IMR-90 (cell line): Measurements from ENCODE around the gene SPPL3. TPM values are rescaled to one million over a fixed set of nuclear protein-coding genes. Genes with fewer than 3 reads are reported as not detected.

Experiments used
- ATAC-seq: fragments of 200-7000 bp; cut with Tn5 transposase; 2 replicates; pipeline ENCODE4 v1.9.1; 2020; ENCODE audit warnings: low read depth, mild to moderate bottlenecking, moderate library complexity
- BruUV-seq: library from RNA; stranded (reverse); fragments of 400-500 nt; replicated peaks from 2 replicates; lab custom pipeline; 2021; lab: Mats Ljungman, UMichigan
- CTCF ChIA-PET: fragments of 300-600 bp; formaldehyde crosslinking; extraction: SDS; loops from one replicate; lab custom pipeline; 2021; ENCODE audit warnings: antibody characterized with exemption; lab: Yijun Ruan, JAX
- POLR2A ChIA-PET: fragments of 300-600 bp; sonication (Branson Sonifier 250); formaldehyde crosslinking; loops from one replicate; lab custom pipeline; 2022; ENCODE audit warnings: antibody characterized with exemption; ENCODE audit not compliant: unreplicated experiment; lab: Charles Lee
- DNase-seq: peaks from one replicate; pipeline ENCODE4 v3.0.0; 2013
- H2AFZ ChIP-seq: replicated peaks from 2 replicates; pipeline ENCODE3; 2013; ENCODE audit warnings: low read length, mild to moderate bottlenecking; ENCODE audit not compliant: poor library complexity
- H2AK5ac ChIP-seq: 2 replicates; pipeline ENCODE4 v1.6.1; 2013; ENCODE audit warnings: low read depth, low read length, inconsistent platforms
- H2AK9ac ChIP-seq: replicated peaks from 2 replicates; pipeline ENCODE3; 2013; ENCODE audit warnings: mild to moderate bottlenecking, low read depth, low read length, moderate library complexity; ENCODE audit not compliant: poor library complexity
- H2BK120ac ChIP-seq: 2 replicates; pipeline ENCODE4 v1.6.1; 2013; ENCODE audit warnings: low read depth, low read length, inconsistent platforms
- H2BK15ac ChIP-seq: 3 replicates; pipeline ENCODE4 v1.6.1; 2013; ENCODE audit warnings: low read depth, low read length, inconsistent platforms
- H2BK20ac ChIP-seq: 2 replicates; pipeline ENCODE4 v1.6.1; 2013; ENCODE audit warnings: low read depth, mild to moderate bottlenecking, inconsistent platforms, low read length, moderate library complexity
- H2BK5ac ChIP-seq: 2 replicates; pipeline ENCODE4 v1.6.1; 2013; ENCODE audit warnings: mild to moderate bottlenecking, low read depth, low read length, inconsistent platforms; ENCODE audit not compliant: poor library complexity, severe bottlenecking
- H3K14ac ChIP-seq: replicated peaks from 2 replicates; pipeline ENCODE4 v1.6.1; 2013; ENCODE audit warnings: low read depth, low read length, inconsistent platforms
- H3K18ac ChIP-seq: 2 replicates; pipeline ENCODE4 v1.6.1; 2013; ENCODE audit warnings: low read depth, low read length, control low read depth
- H3K23ac ChIP-seq: 2 replicates; pipeline ENCODE4 v1.6.1; 2013; ENCODE audit warnings: low read depth, low read length, inconsistent platforms
- H3K27ac ChIP-seq: 2 replicates; pipeline ENCODE4 v1.5.1; 2013; ENCODE audit warnings: mild to moderate bottlenecking, control low read depth, low read length; ENCODE audit not compliant: insufficient read depth
- H3K27me3 ChIP-seq: 2 replicates; pipeline ENCODE4 v1.6.1; 2013; ENCODE audit warnings: low read length; ENCODE audit not compliant: control insufficient read depth, insufficient read depth
- H3K36me3 ChIP-seq: 2 replicates; pipeline ENCODE4 v1.6.1; 2013; ENCODE audit warnings: low read length, mixed read lengths; ENCODE audit not compliant: control insufficient read depth, insufficient read depth
- H3K4ac ChIP-seq: 2 replicates; pipeline ENCODE4 v1.6.1; 2013; ENCODE audit warnings: low read depth, low read length, inconsistent platforms
- H3K4me1 ChIP-seq: 2 replicates; pipeline ENCODE4 v1.6.1; 2013; ENCODE audit warnings: low read length, mixed read lengths; ENCODE audit not compliant: control insufficient read depth, insufficient read depth
- H3K4me2 ChIP-seq: 2 replicates; pipeline ENCODE4 v1.6.1; 2013; ENCODE audit warnings: low read depth, mild to moderate bottlenecking, control low read depth, low read length, moderate library complexity
- H3K4me3 ChIP-seq: 2 replicates; pipeline ENCODE4 v1.5.1; 2013; ENCODE audit warnings: low read depth, mild to moderate bottlenecking, control low read depth, low read length, moderate library complexity; ENCODE audit not compliant: insufficient read depth
- H3K56ac ChIP-seq: 2 replicates; pipeline ENCODE4 v1.6.1; 2013; ENCODE audit warnings: low read length, inconsistent platforms; ENCODE audit not compliant: insufficient read depth; ENCODE audit errors: extremely low read depth
- H3K79me1 ChIP-seq, 2 experiments: 2 replicates each; pipeline ENCODE4 v1.6.1; 2013; ENCODE audit warnings: low read length in 2 of 2, inconsistent platforms in 1 of 2, low read depth in 1 of 2
- H3K9ac ChIP-seq: 2 replicates; pipeline ENCODE4 v1.6.1; 2013; ENCODE audit warnings: low read depth, low read length, control low read depth
- H3K9me1 ChIP-seq: 2 replicates; pipeline ENCODE4 v1.6.1; 2013; ENCODE audit warnings: low read length, inconsistent platforms; ENCODE audit not compliant: insufficient read depth
- H3K9me3 ChIP-seq: 2 replicates; pipeline ENCODE4 v1.6.1; 2013; ENCODE audit warnings: low read length; ENCODE audit not compliant: control insufficient read depth, insufficient read depth
- H4K20me1 ChIP-seq: 2 replicates; pipeline ENCODE4 v1.6.1; 2013; ENCODE audit warnings: low read length, inconsistent platforms; ENCODE audit not compliant: insufficient read depth
- H4K5ac ChIP-seq: 2 replicates; pipeline ENCODE4 v1.6.1; 2013; ENCODE audit warnings: mild to moderate bottlenecking, low read depth, low read length, control low read depth
- H4K8ac ChIP-seq, 2 experiments: 2 replicates each; pipeline ENCODE4 v1.6.1; 2013; ENCODE audit warnings: low read depth in 2 of 2, low read length in 2 of 2, control low read depth in 1 of 2, inconsistent platforms in 1 of 2
- H4K91ac ChIP-seq: 2 replicates; pipeline ENCODE4 v1.6.1; 2013; ENCODE audit warnings: low read depth, low read length, inconsistent platforms; ENCODE audit not compliant: insufficient read depth
- BHLHE40 ChIP-seq: fragments of 150-350 bp; IDR thresholded peaks from 2 replicates; pipeline ENCODE4 v1.6.1; 2016; ENCODE audit warnings: mild to moderate bottlenecking, low read depth, low read length
- CEBPB ChIP-seq: IDR thresholded peaks from 2 replicates; pipeline ENCODE4 v1.6.1; 2012; ENCODE audit warnings: low read depth, low read length, improper control_type of control experiment
- CHD1 ChIP-seq: IDR thresholded peaks from 2 replicates; pipeline ENCODE4 v1.6.1; 2012; ENCODE audit warnings: low read depth, low read length, improper control_type of control experiment
- CTCF ChIP-seq: conservative IDR thresholded peaks from 2 replicates; pipeline ENCODE4 v1.5.1; 2012; ENCODE audit warnings: mild to moderate bottlenecking, low read depth, low read length, improper control_type of control experiment
- ELK1 ChIP-seq: fragments of 150-350 bp; IDR thresholded peaks from 2 replicates; pipeline ENCODE4 v1.6.1; 2016; ENCODE audit warnings: low read depth, mild to moderate bottlenecking, low read length, moderate library complexity, borderline replicate concordance
- FOS ChIP-seq: fragments of 150-350 bp; IDR thresholded peaks from 2 replicates; pipeline ENCODE4 v1.6.1; 2016; ENCODE audit warnings: low read depth, low read length
- MAFK ChIP-seq: IDR thresholded peaks from 2 replicates; pipeline ENCODE4 v1.6.1; 2012; ENCODE audit warnings: low read depth, low read length, improper control_type of control experiment
- MAZ ChIP-seq: IDR thresholded peaks from 2 replicates; pipeline ENCODE4 v1.6.1; 2012; ENCODE audit warnings: low read depth, mild to moderate bottlenecking, low read length, improper control_type of control experiment, moderate library complexity, borderline replicate concordance
- MXI1 ChIP-seq: IDR thresholded peaks from 2 replicates; pipeline ENCODE4 v1.6.1; 2012; ENCODE audit warnings: low read depth, mild to moderate bottlenecking, low read length, moderate library complexity, borderline replicate concordance
- NFE2L2 ChIP-seq: fragments of 150-350 bp; IDR thresholded peaks from 2 replicates; pipeline ENCODE4 v1.6.1; 2016; ENCODE audit warnings: low read depth, mild to moderate bottlenecking, low read length
- POLR2A ChIP-seq: IDR thresholded peaks from 2 replicates; pipeline ENCODE4 v1.6.1; 2012; ENCODE audit warnings: mild to moderate bottlenecking, low read depth, low read length
- RAD21 ChIP-seq: IDR thresholded peaks from 2 replicates; pipeline ENCODE4 v1.6.1; 2012; ENCODE audit warnings: low read length, improper control_type of control experiment
- RCOR1 ChIP-seq: IDR thresholded peaks from 2 replicates; pipeline ENCODE4 v1.6.1; 2012; ENCODE audit warnings: mild to moderate bottlenecking, low read length, improper control_type of control experiment; ENCODE audit not compliant: insufficient replicate concordance
- RFX5 ChIP-seq: IDR thresholded peaks from 2 replicates; pipeline ENCODE4 v1.8.0; 2012; ENCODE audit warnings: low read depth, mild to moderate bottlenecking, low read length, moderate library complexity
- SMC3 ChIP-seq: fragments of 150-350 bp; IDR thresholded peaks from 2 replicates; pipeline ENCODE4 v1.6.1; 2016; ENCODE audit warnings: low read depth, mild to moderate bottlenecking, antibody characterized with exemption, low read length, moderate library complexity
- USF2 ChIP-seq: fragments of 150-350 bp; IDR thresholded peaks from 2 replicates; pipeline ENCODE4 v1.6.1; 2017; ENCODE audit warnings: mild to moderate bottlenecking, antibody characterized with exemption, low read length, low read depth
- whole genome bisulfite sequencing, 2 experiments: methylation state at CpG; one replicate each; pipeline versions ENCODE4 v1.1.5 to v1.1.7; 2013; ENCODE audit warnings: missing lambda C conversion rate in 2 of 2; ENCODE audit not compliant: insufficient read length in 1 of 2; ENCODE audit errors: extremely low coverage in 2 of 2; 5-methylcytosine and 5-hydroxymethylcytosine counted together
- dilution Hi-C: fragments of 300-500 bp; cut with HindIII; formaldehyde crosslinking; loops from one replicate; pipeline ENCODE4 v1.14.3; 2018; ENCODE audit warnings: low sequenced_read_pairs; ENCODE audit not compliant: unreplicated experiment
- in situ Hi-C: fragments of 300-500 bp; cut with MboI; formaldehyde crosslinking; loops from 3 replicates; pipeline ENCODE4 v1.14.3; 2019; ENCODE audit warnings: low sequenced_read_pairs, inconsistent platforms, mixed read lengths
- intact Hi-C: fragments of 100-400 bp; cut with micrococcal nuclease; formaldehyde crosslinking; loops from 2 replicates; pipeline ENCODE4 v1.10.0; 2022
- polyA plus RNA-seq, 3 experiments: library from polyadenylated mRNA; depleted of rRNA; stranded (reverse); fragments of >200 nt; gene quantifications; 2 replicates each; pipeline ENCODE4 v1.2.3, GENCODE V29; 2012; ENCODE audit warnings: low replicate concordance in 1 of 3
- total RNA-seq: library from RNA; depleted of rRNA; stranded (reverse); fragments of >200 nt; gene quantifications from 2 replicates; pipeline ENCODE4 v1.2.3, GENCODE V29; 2012

SPPL3 gene
- total and polyA plus RNA-seq, 2 of the 4 experiments (the other 2 are of a cell fraction): 1.6 to 18.0 TPM

- no peak overlapping the region for H3K23ac ChIP-seq
- no peak overlapping the region for H3K4ac ChIP-seq
- no peak overlapping the region for H3K56ac ChIP-seq
- no peaks in the 10 kb centered on the region for H3K9me3 ChIP-seq
- H3K27ac ChIP-seq: no peak overlapping the region
- dilution Hi-C loops: no loop called here
- no peak overlapping the region for H3K4me2 ChIP-seq
- no peaks in the 10 kb centered on the region for H3K36me3 ChIP-seq
- intact Hi-C loops: no loop called here
- H4K5ac ChIP-seq: no peak overlapping the region
- peaks cover 34 to 75% of the 10 kb centered on the region in 2 experiments for H3K79me1 ChIP-seq
- H2AFZ ChIP-seq: no peak overlapping the region
- no TSS peak for BruUV-seq
- H3K4me3 ChIP-seq: no peak overlapping the region
- H2BK5ac ChIP-seq: no peak overlapping the region
- no peak overlapping the region for H4K91ac ChIP-seq
- no peaks in the 10 kb centered on the region; the same call in none of the 2 replicates for H3K9me1 ChIP-seq
- TF ChIP-seq FOS (no peak), USF2 (no peak), MAZ (no peak), BHLHE40 (no peak), MXI1 (no peak), CTCF (no peak), CEBPB (no peak), RAD21 (no peak), CHD1 (no peak), RCOR1 (no peak), ELK1 (no peak), POLR2A (no peak), MAFK (no peak), SMC3 (no peak), NFE2L2 (no peak), RFX5 (no peak)
- H4K8ac ChIP-seq: no peak overlapping the region
- no peak overlapping the region for H3K18ac ChIP-seq
- peaks cover 69% of the 10 kb centered on the region for H4K20me1 ChIP-seq
- H2AK5ac ChIP-seq: no peak overlapping the region
- no peak overlapping the region for H3K14ac ChIP-seq
- ATAC-seq (no peak), DNase-seq (no peak)
- no peak overlapping the region for H2BK20ac ChIP-seq
- WGBS, 2 experiments: 78% methylated on average over 3 of the region's 4 CpGs; no CpG with 5 or more reads in 1 of the 2 experiments
- no peak overlapping the region for H2AK9ac ChIP-seq
- peaks cover 17% of the 10 kb centered on the region for H3K4me1 ChIP-seq
- no peak overlapping the region for H2BK120ac ChIP-seq
- in situ Hi-C loops: no loop called here
- POLR2A ChIA-PET: no interaction called here
- H2BK15ac ChIP-seq: no peak overlapping the region
- H3K9ac ChIP-seq: no peak overlapping the region
- no peaks in the 10 kb centered on the region for H3K27me3 ChIP-seq
- CTCF ChIA-PET: no interaction called here
Measured at GRCh38 chr12:120851944-120852343, 52.2 kb downstream of the SPPL3 start.
